Stimulated activated effector memory CD8-positive, alpha-beta T cell treated with anti-CD3 and anti-CD28 coated beads, Interleukin-12 subunit alpha, Interleukin-12 subunit beta, amount 100 ng/mL, for 72 hours (primary cell): ENCODE data around the gene TNNT2.

Experiments
- ATAC-seq: fragments of 150-1000 bp; cut with Tn5 transposase; 2 replicates; pipeline ENCODE4 v1.10.0; 2021
- DNase-seq, 2 donors: peaks; one replicate each; pipeline ENCODE4 v3.0.0; 2021 to 2022; ENCODE audit warnings: low spot score in 2 of 2
- H3K27ac Mint-ChIP-seq: one replicate; pipeline ENCODE4 v1.8.0; 2022; ENCODE audit warnings: mild to moderate bottlenecking, mixed read lengths
- H3K36me3 Mint-ChIP-seq: one replicate; pipeline ENCODE4 v1.8.0; 2022; ENCODE audit warnings: mild to moderate bottlenecking, mixed read lengths
- H3K4me1 Mint-ChIP-seq: one replicate; pipeline ENCODE4 v1.8.0; 2022; ENCODE audit warnings: mixed read lengths
- H3K4me3 Mint-ChIP-seq: one replicate; pipeline ENCODE4 v1.8.0; 2022; ENCODE audit warnings: mild to moderate bottlenecking, mixed read lengths
- H3K9me3 Mint-ChIP-seq: one replicate; pipeline ENCODE4 v1.8.0; 2022; ENCODE audit warnings: mixed read lengths

Gene TNNT2

GRCh38 chr1:201357636-201358348, 19.7 kb downstream of the TNNT2 start:
- DNase-seq (no peak), ATAC-seq (no peak)
- Mint-ChIP-seq H3K4me3 (no peak overlapping the region), H3K27ac (no peak overlapping the region), H3K4me1 (no peaks in the 10 kb centered on the region), H3K36me3 (no peaks in the 10 kb centered on the region), H3K9me3 (no peaks in the 10 kb centered on the region)

- DNase-seq = no peak
- no peaks in the 10 kb centered on the region for H3K4me1 Mint-ChIP-seq
- no peak overlapping the region for H3K27ac Mint-ChIP-seq
Observed at GRCh38 chr1:201357211-201357610, 20.3 kb downstream of the TNNT2 start.

GRCh38 chr1:201356701-201357100, 20.8 kb downstream of the TNNT2 start:
- H3K27ac Mint-ChIP-seq = no peak overlapping the region
- no peak for DNase-seq
- H3K36me3 Mint-ChIP-seq = no peaks in the 10 kb centered on the region
- no peaks in the 10 kb centered on the region for H3K4me1 Mint-ChIP-seq
- H3K4me3 Mint-ChIP-seq = no peak overlapping the region
- no peak for ATAC-seq
- H3K9me3 Mint-ChIP-seq = no peaks in the 10 kb centered on the region

More at GRCh38 chr1:201357211-201357610, 20.3 kb downstream of the TNNT2 start:
- H3K4me3 Mint-ChIP-seq = no peak overlapping the region
- H3K9me3 Mint-ChIP-seq = no peaks in the 10 kb centered on the region
- no peaks in the 10 kb centered on the region for H3K36me3 Mint-ChIP-seq
- ATAC-seq = no peak

- DNase-seq (no peak), ATAC-seq (no peak)
- Mint-ChIP-seq H3K9me3 (no peaks in the 10 kb centered on the region), H3K27ac (no peak overlapping the region), H3K4me3 (no peak overlapping the region), H3K36me3 (no peaks in the 10 kb centered on the region), H3K4me1 (no peaks in the 10 kb centered on the region)
Observed at GRCh38 chr1:201356236-201356635, 21.2 kb downstream of the TNNT2 start.

- no peak overlapping the region for H3K4me3 Mint-ChIP-seq
- H3K9me3 Mint-ChIP-seq = no peaks in the 10 kb centered on the region
- H3K27ac Mint-ChIP-seq = no peak overlapping the region
- no peaks in the 10 kb centered on the region for H3K36me3 Mint-ChIP-seq
- H3K4me1 Mint-ChIP-seq = no peaks in the 10 kb centered on the region
- ATAC-seq (no peak), DNase-seq (no peak)
Observed at GRCh38 chr1:201355471-201355870, 22.0 kb downstream of the TNNT2 start.

DNA sequence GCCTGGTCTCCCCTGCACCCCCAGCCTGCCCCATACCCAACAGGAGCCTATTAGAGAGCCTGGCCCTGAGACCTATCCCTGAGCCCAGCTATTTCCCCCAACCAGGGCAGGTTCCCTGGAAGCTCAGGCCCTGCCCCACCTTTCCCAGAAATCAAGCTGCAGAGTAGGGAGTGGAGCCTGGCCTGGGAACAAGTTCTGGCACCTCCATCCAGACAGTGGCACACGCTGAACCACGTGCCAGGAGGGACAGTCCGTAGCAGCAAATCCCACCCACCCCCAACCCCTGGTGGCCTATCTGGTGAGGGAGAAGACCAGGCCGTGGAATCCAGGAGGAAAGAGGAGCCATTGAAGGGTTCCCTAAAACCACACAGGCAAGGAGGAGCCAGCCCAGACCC, 22.6 kb downstream of the TNNT2 start:
- Mint-ChIP-seq H3K9me3 (no peaks in the 10 kb centered on the region), H3K4me1 (no peaks in the 10 kb centered on the region), H3K36me3 (no peaks in the 10 kb centered on the region), H3K4me3 (no peak overlapping the region), H3K27ac (no peak overlapping the region)
- ATAC-seq = no peak
- DNase-seq = no peak

DNA sequence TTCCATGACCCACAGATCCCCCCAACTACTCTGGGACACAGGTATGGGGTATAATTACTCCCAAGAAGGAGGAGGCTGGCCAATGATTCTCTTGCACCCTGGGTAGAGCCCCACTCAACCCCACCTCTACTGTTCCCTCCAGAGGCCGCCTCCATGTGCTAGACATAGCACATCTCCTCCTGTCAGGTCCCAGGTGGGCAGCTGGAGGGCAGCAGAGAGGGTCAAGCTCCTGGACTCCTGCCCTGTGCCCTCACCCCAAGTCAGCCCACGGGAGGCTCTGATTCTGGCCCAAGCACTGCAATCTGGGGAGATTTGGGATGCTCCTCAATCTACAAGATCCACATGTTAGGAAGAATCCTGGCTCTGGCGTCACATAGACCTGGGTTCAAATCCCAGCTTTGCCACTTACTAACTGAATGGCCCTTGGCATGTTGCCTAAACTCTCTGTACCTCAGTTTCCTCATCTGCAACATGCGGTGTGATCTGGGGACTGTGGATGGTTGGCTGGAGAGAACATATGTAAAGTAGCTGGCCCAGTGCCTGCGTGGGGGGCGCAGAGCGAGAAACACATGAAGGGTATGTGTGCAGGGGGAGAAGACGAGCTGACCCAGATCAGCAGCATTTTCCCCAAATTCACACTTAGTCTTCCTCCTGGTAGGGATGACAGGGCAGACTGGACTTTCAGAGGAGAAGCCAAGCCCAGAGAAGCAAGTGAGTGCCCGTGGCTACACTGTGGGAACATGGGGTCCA, 23.2 kb downstream of the TNNT2 start:
- H3K4me3 Mint-ChIP-seq = no peak overlapping the region
- no peaks in the 10 kb centered on the region for H3K9me3 Mint-ChIP-seq
- H3K27ac Mint-ChIP-seq = no peak overlapping the region
- H3K4me1 Mint-ChIP-seq = no peaks in the 10 kb centered on the region
- H3K36me3 Mint-ChIP-seq = no peaks in the 10 kb centered on the region
- ATAC-seq (no peak), DNase-seq (no peak)

DNA sequence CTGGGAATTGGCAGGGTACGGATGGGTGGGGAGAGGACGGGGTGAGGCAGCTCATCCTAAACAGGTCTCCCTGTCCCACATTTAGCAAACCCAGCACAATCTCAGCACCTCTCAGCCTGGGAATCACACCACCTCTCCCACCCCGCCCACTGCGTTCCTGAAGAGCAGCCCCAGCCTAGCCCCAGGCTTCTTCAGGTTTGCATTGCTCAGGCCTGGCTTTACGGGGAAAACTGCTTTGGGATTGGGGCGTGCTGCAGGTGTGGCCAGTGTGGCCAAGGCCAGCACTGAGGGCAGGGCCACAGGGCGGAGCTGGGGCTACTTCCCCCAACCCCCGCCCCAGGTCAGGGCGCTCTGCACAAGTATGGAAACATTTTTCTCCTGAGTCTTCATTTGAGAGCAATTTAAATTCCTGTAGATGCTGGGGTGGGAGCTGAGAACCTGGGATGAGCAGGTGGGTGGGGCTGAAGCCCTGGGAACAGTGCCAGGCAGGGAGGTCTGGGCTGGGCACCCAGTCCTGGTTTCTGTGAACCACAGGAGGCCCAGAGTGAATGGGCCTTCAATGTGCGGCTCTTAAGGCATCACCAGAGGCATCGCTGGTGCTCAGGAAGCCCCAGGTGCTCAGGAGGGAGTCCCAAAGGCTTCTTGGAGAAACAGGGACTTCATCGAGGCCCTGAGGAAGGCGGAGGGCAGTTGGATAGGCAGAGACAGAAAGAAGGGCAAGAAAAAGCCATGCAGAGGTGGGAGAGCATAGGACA, 24.1 kb downstream of the TNNT2 start:
- Mint-ChIP-seq H3K4me1 (no peaks in the 10 kb centered on the region), H3K36me3 (no peaks in the 10 kb centered on the region), H3K27ac (no peak overlapping the region), H3K9me3 (no peaks in the 10 kb centered on the region), H3K4me3 (no peak overlapping the region)
- ATAC-seq = no peak
- DNase-seq = no peak

GRCh38 chr1:201351617-201352016, 25.9 kb downstream of the TNNT2 start:
- no peak overlapping the region for H3K4me3 Mint-ChIP-seq
- DNase-seq = no peak
- H3K27ac Mint-ChIP-seq = no peak overlapping the region
- H3K9me3 Mint-ChIP-seq = no peaks in the 10 kb centered on the region
- H3K36me3 Mint-ChIP-seq = no peaks in the 10 kb centered on the region
- no peak for ATAC-seq
- H3K4me1 Mint-ChIP-seq = no peaks in the 10 kb centered on the region

- no peak overlapping the region for H3K27ac Mint-ChIP-seq
Observed at GRCh38 chr1:201350884-201351283, 26.6 kb downstream of the TNNT2 start.

GRCh38 chr1:201350361-201350725, 27.1 kb downstream of the TNNT2 start:
- no peaks in the 10 kb centered on the region for H3K4me1 Mint-ChIP-seq
- H3K9me3 Mint-ChIP-seq = no peaks in the 10 kb centered on the region
- ATAC-seq (no peak), DNase-seq (no peak)
- H3K4me3 Mint-ChIP-seq = no peak overlapping the region
- H3K36me3 Mint-ChIP-seq = no peaks in the 10 kb centered on the region
- H3K27ac Mint-ChIP-seq = no peak overlapping the region

More at GRCh38 chr1:201350884-201351283, 26.6 kb downstream of the TNNT2 start:
- Mint-ChIP-seq H3K36me3 (no peaks in the 10 kb centered on the region), H3K9me3 (no peaks in the 10 kb centered on the region), H3K4me3 (no peak overlapping the region), H3K4me1 (no peaks in the 10 kb centered on the region)
- DNase-seq (no peak), ATAC-seq (no peak)

GRCh38 chr1:201349092-201349491, 28.4 kb downstream of the TNNT2 start:
- H3K9me3 Mint-ChIP-seq = no peaks in the 10 kb centered on the region
- H3K4me1 Mint-ChIP-seq = no peaks in the 10 kb centered on the region
- no peaks in the 10 kb centered on the region for H3K36me3 Mint-ChIP-seq
- ATAC-seq = no peak
- H3K4me3 Mint-ChIP-seq = no peak overlapping the region
- no peak for DNase-seq
- no peak overlapping the region for H3K27ac Mint-ChIP-seq

DNA sequence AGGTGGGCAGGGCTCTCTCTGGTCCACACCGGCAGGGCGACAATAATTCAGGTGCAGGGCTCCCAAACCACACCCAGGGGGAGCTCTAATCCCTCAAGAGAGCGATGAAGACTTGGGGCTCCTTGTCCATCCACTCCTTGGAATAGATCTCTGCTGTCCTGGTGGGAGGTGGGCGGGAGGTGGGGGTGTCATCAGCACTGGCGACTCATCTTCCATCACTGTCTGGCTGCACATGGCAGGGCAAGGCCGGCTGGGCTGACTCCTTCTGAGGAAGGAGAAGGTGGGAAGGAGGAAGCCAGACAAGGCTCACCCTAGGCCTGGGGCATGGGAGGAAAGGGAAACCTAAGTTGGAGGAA, 29.3 kb downstream of the TNNT2 start:
- ATAC-seq (peak; percentile 51), DNase-seq (peak in 1 of 2 donors; percentile 60)
- no peaks in the 10 kb centered on the region for H3K4me1 Mint-ChIP-seq
- H3K36me3 Mint-ChIP-seq = no peaks in the 10 kb centered on the region
- H3K4me3 Mint-ChIP-seq = no peak overlapping the region
- no peaks in the 10 kb centered on the region for H3K9me3 Mint-ChIP-seq
- H3K27ac Mint-ChIP-seq = no peak overlapping the region

- Mint-ChIP-seq H3K36me3 (no peaks in the 10 kb centered on the region), H3K9me3 (no peaks in the 10 kb centered on the region), H3K4me3 (no peak overlapping the region), H3K4me1 (no peaks in the 10 kb centered on the region), H3K27ac (no peak overlapping the region)
- ATAC-seq (no peak), DNase-seq (no peak)
Observed at GRCh38 chr1:201347498-201348210, 29.8 kb downstream of the TNNT2 start.

- no peak for DNase-seq
- no peaks in the 10 kb centered on the region for H3K4me1 Mint-ChIP-seq
- H3K27ac Mint-ChIP-seq = no peak overlapping the region
- H3K4me3 Mint-ChIP-seq = no peak overlapping the region
- H3K9me3 Mint-ChIP-seq = no peaks in the 10 kb centered on the region
- no peak for ATAC-seq
- H3K36me3 Mint-ChIP-seq = no peaks in the 10 kb centered on the region
Observed at GRCh38 chr1:201346987-201347386, 30.5 kb downstream of the TNNT2 start.
